SU-DHL-6 (cell line): Measurements from ENCODE around the gene MSH3.

Experiments
- EZH2phosphoT487 ChIP-seq: fragments of 200-600 bp; sonication (generic), shearing (Covaris generic); conservative IDR thresholded peaks from 2 replicates; pipeline ENCODE4 v1.6.1; 2018; ENCODE audit warnings: mild to moderate bottlenecking, antibody characterized with exemption, low read length, moderate library complexity, mixed read lengths
- TF ChIP-seq, protein P1 (sequence below): fragments of 200-600 bp; sonication (generic); IDR thresholded peaks from one replicate; pipeline ENCODE4 v1.5.1; 2017; ENCODE audit warnings: antibody characterized with exemption, mild to moderate bottlenecking, low read length, moderate library complexity; ENCODE audit not compliant: insufficient read depth, poor library complexity, severe bottlenecking

- TF ChIP-seq, protein P1, sequence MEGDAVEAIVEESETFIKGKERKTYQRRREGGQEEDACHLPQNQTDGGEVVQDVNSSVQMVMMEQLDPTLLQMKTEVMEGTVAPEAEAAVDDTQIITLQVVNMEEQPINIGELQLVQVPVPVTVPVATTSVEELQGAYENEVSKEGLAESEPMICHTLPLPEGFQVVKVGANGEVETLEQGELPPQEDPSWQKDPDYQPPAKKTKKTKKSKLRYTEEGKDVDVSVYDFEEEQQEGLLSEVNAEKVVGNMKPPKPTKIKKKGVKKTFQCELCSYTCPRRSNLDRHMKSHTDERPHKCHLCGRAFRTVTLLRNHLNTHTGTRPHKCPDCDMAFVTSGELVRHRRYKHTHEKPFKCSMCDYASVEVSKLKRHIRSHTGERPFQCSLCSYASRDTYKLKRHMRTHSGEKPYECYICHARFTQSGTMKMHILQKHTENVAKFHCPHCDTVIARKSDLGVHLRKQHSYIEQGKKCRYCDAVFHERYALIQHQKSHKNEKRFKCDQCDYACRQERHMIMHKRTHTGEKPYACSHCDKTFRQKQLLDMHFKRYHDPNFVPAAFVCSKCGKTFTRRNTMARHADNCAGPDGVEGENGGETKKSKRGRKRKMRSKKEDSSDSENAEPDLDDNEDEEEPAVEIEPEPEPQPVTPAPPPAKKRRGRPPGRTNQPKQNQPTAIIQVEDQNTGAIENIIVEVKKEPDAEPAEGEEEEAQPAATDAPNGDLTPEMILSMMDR: no peak
- TF ChIP-seq EZH2phosphoT487: no peak
Measured at GRCh38 chr5:80618438-80618837, 36.0 kb upstream of the MSH3 start.
